ENCODE measurements around the gene MAST3. TPM values are rescaled to one million over a fixed set of nuclear protein-coding genes. Genes with fewer than 3 reads are reported as not detected.

The MAST3 gene
- polyA plus RNA-seq, 3 donors = 6.8 to 34.0 (median 12.4) TPM

DNA sequence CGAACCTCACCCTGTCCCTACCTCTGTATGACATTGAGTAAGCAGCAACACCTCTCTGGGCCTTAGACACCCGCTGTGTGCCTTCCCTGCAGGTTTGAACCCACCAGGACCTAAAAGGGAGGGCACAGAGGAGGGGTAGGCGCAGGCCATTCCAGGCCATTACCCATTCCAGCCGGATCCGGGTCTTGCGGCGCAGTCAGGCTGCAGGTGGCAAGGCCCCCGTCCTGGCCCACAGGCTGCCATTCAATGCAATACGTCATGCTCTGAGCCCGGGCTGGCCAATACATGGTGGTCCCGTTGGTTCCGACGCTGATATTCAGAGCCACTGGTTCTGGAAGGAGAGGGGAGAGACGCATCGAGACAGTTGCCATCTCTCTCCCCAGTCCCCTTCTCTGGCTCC, 28.2 kb upstream of the MAST3 start:
- no peak overlapping the region for H2AFZ ChIP-seq (ENCODE audit: insufficient read depth, low read depth, low read length, poor library complexity, severe bottlenecking)
- Mint-ChIP-seq H3K27me3 (ENCODE audit: low read depth in 3 of 3) (peaks cover 0 to 5% (median 3%) of the 10 kb centered on the region in 3 donors), H3K36me3 (peaks cover 29 to 35% of the 10 kb centered on the region in 2 donors), H3K9me3 (peaks cover 0 to 2% (median 0%) of the 10 kb centered on the region in 7 donors), H3K4me1 (no peaks in the 10 kb centered on the region), H3K27ac (no peak overlapping the region), H3K4me3 (no peak overlapping the region)
- no peaks in the 10 kb centered on the region for H3K27me3 ChIP-seq (ENCODE audit: control insufficient read depth in 2 of 2, insufficient read depth in 2 of 2, low read length in 2 of 2)
- intact Hi-C loops (cut with micrococcal nuclease) = loop anchor here in 1 of 2 donors (10.0 kb wide), 1 partner anchor 185 kb away; a partner anchor contains a TSS
- H3K9ac ChIP-seq (ENCODE audit: insufficient read depth, low read length, poor library complexity, severe bottlenecking) = no peak overlapping the region
- 96% methylated on average over 4 of the region's 15 CpGs for WGBS (ENCODE audit: insufficient coverage)
- DNase-seq = no peak
- no peaks in the 10 kb centered on the region for H3K79me2 ChIP-seq (ENCODE audit: insufficient read depth, low read length)
- no peaks in the 10 kb centered on the region for H4K20me1 ChIP-seq (ENCODE audit: insufficient read depth, low read length)
- H3K9me3 ChIP-seq (replicated peaks in 1 of 2; ENCODE audit: control insufficient read depth in 1 of 2, insufficient read depth in 1 of 2, low read length in 2 of 2) = no peaks in the 10 kb centered on the region
- no peak for TF ChIP-seq CTCF (IDR thresholded peaks at IDR 0.05)
- H3K4me2 ChIP-seq (replicated peaks; ENCODE audit: extremely low read depth, low read length, poor library complexity, severe bottlenecking) = no peak overlapping the region
- no peak overlapping the region for H3K27ac ChIP-seq (ENCODE audit: low read depth in 1 of 2, low read length in 2 of 2)
- peaks cover 5 to 15% of the 10 kb centered on the region in 2 donors for H3K36me3 ChIP-seq (replicated peaks in 1 of 2; ENCODE audit: control insufficient read depth in 1 of 2, insufficient read depth in 2 of 2, low read length in 2 of 2)
- H3K4me3 ChIP-seq (replicated peaks in 1 of 3; ENCODE audit: low read depth in 2 of 3, low read length in 3 of 3) = no peak overlapping the region
- no peaks in the 10 kb centered on the region for H3K4me1 ChIP-seq (ENCODE audit: control insufficient read depth in 1 of 2, insufficient read depth in 2 of 2, low read length in 2 of 2)

GRCh38 chr19:18070181-18070580, 27.4 kb upstream of the MAST3 start:
- Mint-ChIP-seq H3K4me3 (no peak overlapping the region), H3K27ac (peak overlapping the region in 2 of 7 donors; percentile 46 to 63)
- intact Hi-C loops (cut with micrococcal nuclease) = no loop called here

More at GRCh38 chr19:18070181-18070580, 27.4 kb upstream of the MAST3 start:
- H3K27me3 Mint-ChIP-seq (ENCODE audit: low read depth in 3 of 3) = peaks cover 0 to 5% (median 3%) of the 10 kb centered on the region in 3 donors
- Histone ChIP-seq H4K20me1 (ENCODE audit: insufficient read depth, low read length) (no peaks in the 10 kb centered on the region), H3K79me2 (ENCODE audit: insufficient read depth, low read length) (no peaks in the 10 kb centered on the region), H3K36me3 (replicated peaks in 1 of 2; ENCODE audit: control insufficient read depth in 1 of 2, insufficient read depth in 2 of 2, low read length in 2 of 2) (peaks cover 5 to 15% of the 10 kb centered on the region in 2 donors), H3K27me3 (ENCODE audit: control insufficient read depth in 2 of 2, insufficient read depth in 2 of 2, low read length in 2 of 2) (no peaks in the 10 kb centered on the region), H3K9me3 (replicated peaks in 1 of 2; ENCODE audit: control insufficient read depth in 1 of 2, insufficient read depth in 1 of 2, low read length in 2 of 2) (no peaks in the 10 kb centered on the region), H3K4me3 (replicated peaks in 1 of 3; ENCODE audit: low read depth in 2 of 3, low read length in 3 of 3) (no peak overlapping the region), H2AFZ (ENCODE audit: insufficient read depth, low read depth, low read length, poor library complexity, severe bottlenecking) (no peak overlapping the region), H3K4me1 (ENCODE audit: control insufficient read depth in 1 of 2, insufficient read depth in 2 of 2, low read length in 2 of 2) (no peaks in the 10 kb centered on the region), H3K4me2 (replicated peaks; ENCODE audit: extremely low read depth, low read length, poor library complexity, severe bottlenecking) (no peak overlapping the region), H3K9ac (ENCODE audit: insufficient read depth, low read length, poor library complexity, severe bottlenecking) (no peak overlapping the region), H3K27ac (ENCODE audit: low read depth in 1 of 2, low read length in 2 of 2) (no peak overlapping the region)
- DNase-seq = no peak
- peaks cover 32 to 35% of the 10 kb centered on the region in 2 donors for H3K36me3 Mint-ChIP-seq
- 84% methylated on average over 11 of the region's 11 CpGs for WGBS (ENCODE audit: insufficient coverage)
- H3K4me1 Mint-ChIP-seq = no peaks in the 10 kb centered on the region
- H3K9me3 Mint-ChIP-seq = peaks cover 0 to 2% (median 0%) of the 10 kb centered on the region in 7 donors
- TF ChIP-seq CTCF (IDR thresholded peaks at IDR 0.05) = no peak

Data from CD14-positive monocyte (primary cell).